IMR-90 (cell line): Measurements from ENCODE around the gene KPNA1. TPM values are rescaled to one million over a fixed set of nuclear protein-coding genes. Genes with fewer than 3 reads are reported as not detected.
A peak's percentile ranks its signal among the peaks of the same experiment; 100 is the strongest.

Source experiments
- ATAC-seq: fragments of 200-7000 bp; cut with Tn5 transposase; 2 replicates; pipeline ENCODE4 v1.9.1; 2020; ENCODE audit warnings: low read depth, mild to moderate bottlenecking, moderate library complexity
- Bru-seq: library from RNA; stranded (reverse); fragments of 400-500 nt; gene quantifications from one replicate; lab custom pipeline; 2021; lab: Mats Ljungman, UMichigan
- BruChase-seq, 2 experiments: library from RNA; stranded (reverse); fragments of 400-500 nt; gene quantifications; one replicate each; lab custom pipeline; 2021; lab: Mats Ljungman, UMichigan
- BruUV-seq: library from RNA; stranded (reverse); fragments of 400-500 nt; replicated peaks from 2 replicates; lab custom pipeline; 2021; lab: Mats Ljungman, UMichigan
- CTCF ChIA-PET: fragments of 300-600 bp; formaldehyde crosslinking; extraction: SDS; loops from one replicate; lab custom pipeline; 2021; ENCODE audit warnings: antibody characterized with exemption; lab: Yijun Ruan, JAX
- POLR2A ChIA-PET: fragments of 300-600 bp; sonication (Branson Sonifier 250); formaldehyde crosslinking; loops from one replicate; lab custom pipeline; 2022; ENCODE audit warnings: antibody characterized with exemption; ENCODE audit not compliant: unreplicated experiment; lab: Charles Lee
- DNase-seq: peaks from one replicate; pipeline ENCODE4 v3.0.0; 2013
- H2AFZ ChIP-seq: replicated peaks from 2 replicates; pipeline ENCODE3; 2013; ENCODE audit warnings: low read length, mild to moderate bottlenecking; ENCODE audit not compliant: poor library complexity
- H2AK5ac ChIP-seq: 2 replicates; pipeline ENCODE4 v1.6.1; 2013; ENCODE audit warnings: low read depth, low read length, inconsistent platforms
- H2AK9ac ChIP-seq: replicated peaks from 2 replicates; pipeline ENCODE3; 2013; ENCODE audit warnings: mild to moderate bottlenecking, low read depth, low read length, moderate library complexity; ENCODE audit not compliant: poor library complexity
- H2BK120ac ChIP-seq: 2 replicates; pipeline ENCODE4 v1.6.1; 2013; ENCODE audit warnings: low read depth, low read length, inconsistent platforms
- H2BK15ac ChIP-seq: 3 replicates; pipeline ENCODE4 v1.6.1; 2013; ENCODE audit warnings: low read depth, low read length, inconsistent platforms
- H2BK20ac ChIP-seq: 2 replicates; pipeline ENCODE4 v1.6.1; 2013; ENCODE audit warnings: low read depth, mild to moderate bottlenecking, inconsistent platforms, low read length, moderate library complexity
- H2BK5ac ChIP-seq: 2 replicates; pipeline ENCODE4 v1.6.1; 2013; ENCODE audit warnings: mild to moderate bottlenecking, low read depth, low read length, inconsistent platforms; ENCODE audit not compliant: poor library complexity, severe bottlenecking
- H3K14ac ChIP-seq: replicated peaks from 2 replicates; pipeline ENCODE4 v1.6.1; 2013; ENCODE audit warnings: low read depth, low read length, inconsistent platforms
- H3K18ac ChIP-seq: 2 replicates; pipeline ENCODE4 v1.6.1; 2013; ENCODE audit warnings: low read depth, low read length, control low read depth
- H3K23ac ChIP-seq: 2 replicates; pipeline ENCODE4 v1.6.1; 2013; ENCODE audit warnings: low read depth, low read length, inconsistent platforms
- H3K27ac ChIP-seq: 2 replicates; pipeline ENCODE4 v1.5.1; 2013; ENCODE audit warnings: mild to moderate bottlenecking, control low read depth, low read length; ENCODE audit not compliant: insufficient read depth
- H3K27me3 ChIP-seq: 2 replicates; pipeline ENCODE4 v1.6.1; 2013; ENCODE audit warnings: low read length; ENCODE audit not compliant: control insufficient read depth, insufficient read depth
- H3K36me3 ChIP-seq: 2 replicates; pipeline ENCODE4 v1.6.1; 2013; ENCODE audit warnings: low read length, mixed read lengths; ENCODE audit not compliant: control insufficient read depth, insufficient read depth
- H3K4ac ChIP-seq: 2 replicates; pipeline ENCODE4 v1.6.1; 2013; ENCODE audit warnings: low read depth, low read length, inconsistent platforms
- H3K4me1 ChIP-seq: 2 replicates; pipeline ENCODE4 v1.6.1; 2013; ENCODE audit warnings: low read length, mixed read lengths; ENCODE audit not compliant: control insufficient read depth, insufficient read depth
- H3K4me2 ChIP-seq: 2 replicates; pipeline ENCODE4 v1.6.1; 2013; ENCODE audit warnings: low read depth, mild to moderate bottlenecking, control low read depth, low read length, moderate library complexity
- H3K4me3 ChIP-seq: 2 replicates; pipeline ENCODE4 v1.5.1; 2013; ENCODE audit warnings: low read depth, mild to moderate bottlenecking, control low read depth, low read length, moderate library complexity; ENCODE audit not compliant: insufficient read depth
- H3K56ac ChIP-seq: 2 replicates; pipeline ENCODE4 v1.6.1; 2013; ENCODE audit warnings: low read length, inconsistent platforms; ENCODE audit not compliant: insufficient read depth; ENCODE audit errors: extremely low read depth
- H3K79me1 ChIP-seq, 2 experiments: 2 replicates each; pipeline ENCODE4 v1.6.1; 2013; ENCODE audit warnings: low read length in 2 of 2, inconsistent platforms in 1 of 2, low read depth in 1 of 2
- H3K9ac ChIP-seq: 2 replicates; pipeline ENCODE4 v1.6.1; 2013; ENCODE audit warnings: low read depth, low read length, control low read depth
- H3K9me1 ChIP-seq: 2 replicates; pipeline ENCODE4 v1.6.1; 2013; ENCODE audit warnings: low read length, inconsistent platforms; ENCODE audit not compliant: insufficient read depth
- H3K9me3 ChIP-seq: 2 replicates; pipeline ENCODE4 v1.6.1; 2013; ENCODE audit warnings: low read length; ENCODE audit not compliant: control insufficient read depth, insufficient read depth
- H4K20me1 ChIP-seq: 2 replicates; pipeline ENCODE4 v1.6.1; 2013; ENCODE audit warnings: low read length, inconsistent platforms; ENCODE audit not compliant: insufficient read depth
- H4K5ac ChIP-seq: 2 replicates; pipeline ENCODE4 v1.6.1; 2013; ENCODE audit warnings: mild to moderate bottlenecking, low read depth, low read length, control low read depth
- H4K8ac ChIP-seq, 2 experiments: 2 replicates each; pipeline ENCODE4 v1.6.1; 2013; ENCODE audit warnings: low read depth in 2 of 2, low read length in 2 of 2, control low read depth in 1 of 2, inconsistent platforms in 1 of 2
- H4K91ac ChIP-seq: 2 replicates; pipeline ENCODE4 v1.6.1; 2013; ENCODE audit warnings: low read depth, low read length, inconsistent platforms; ENCODE audit not compliant: insufficient read depth
- CEBPB ChIP-seq: IDR thresholded peaks from 2 replicates; pipeline ENCODE4 v1.6.1; 2012; ENCODE audit warnings: low read depth, low read length, improper control_type of control experiment
- MAZ ChIP-seq: IDR thresholded peaks from 2 replicates; pipeline ENCODE4 v1.6.1; 2012; ENCODE audit warnings: low read depth, mild to moderate bottlenecking, low read length, improper control_type of control experiment, moderate library complexity, borderline replicate concordance
- MXI1 ChIP-seq: IDR thresholded peaks from 2 replicates; pipeline ENCODE4 v1.6.1; 2012; ENCODE audit warnings: low read depth, mild to moderate bottlenecking, low read length, moderate library complexity, borderline replicate concordance
- POLR2A ChIP-seq: IDR thresholded peaks from 2 replicates; pipeline ENCODE4 v1.6.1; 2012; ENCODE audit warnings: mild to moderate bottlenecking, low read depth, low read length
- RAD21 ChIP-seq: IDR thresholded peaks from 2 replicates; pipeline ENCODE4 v1.6.1; 2012; ENCODE audit warnings: low read length, improper control_type of control experiment
- RCOR1 ChIP-seq: IDR thresholded peaks from 2 replicates; pipeline ENCODE4 v1.6.1; 2012; ENCODE audit warnings: mild to moderate bottlenecking, low read length, improper control_type of control experiment; ENCODE audit not compliant: insufficient replicate concordance
- RFX5 ChIP-seq: IDR thresholded peaks from 2 replicates; pipeline ENCODE4 v1.8.0; 2012; ENCODE audit warnings: low read depth, mild to moderate bottlenecking, low read length, moderate library complexity
- SMC3 ChIP-seq: fragments of 150-350 bp; IDR thresholded peaks from 2 replicates; pipeline ENCODE4 v1.6.1; 2016; ENCODE audit warnings: low read depth, mild to moderate bottlenecking, antibody characterized with exemption, low read length, moderate library complexity
- WGBS, 2 experiments: methylation state at CpG; one replicate each; pipeline versions ENCODE4 v1.1.5 to v1.1.7; 2013; ENCODE audit warnings: missing lambda C conversion rate in 2 of 2; ENCODE audit not compliant: insufficient read length in 1 of 2; ENCODE audit errors: extremely low coverage in 2 of 2; 5-methylcytosine and 5-hydroxymethylcytosine counted together
- dilution Hi-C: fragments of 300-500 bp; cut with HindIII; formaldehyde crosslinking; loops from one replicate; pipeline ENCODE4 v1.14.3; 2018; ENCODE audit warnings: low sequenced_read_pairs; ENCODE audit not compliant: unreplicated experiment
- in situ Hi-C: fragments of 300-500 bp; cut with MboI; formaldehyde crosslinking; loops from 3 replicates; pipeline ENCODE4 v1.14.3; 2019; ENCODE audit warnings: low sequenced_read_pairs, inconsistent platforms, mixed read lengths
- intact Hi-C: fragments of 100-400 bp; cut with micrococcal nuclease; formaldehyde crosslinking; loops from 2 replicates; pipeline ENCODE4 v1.10.0; 2022
- long read RNA-seq: library from polyadenylated mRNA; unstranded; transcript quantifications from one replicate; pipeline ENCODE4 v2.0.0, GENCODE V29; 2021; ENCODE audit not compliant: unreplicated experiment
- polyA plus RNA-seq, 3 experiments: library from polyadenylated mRNA; depleted of rRNA; stranded (reverse); fragments of >200 nt; gene quantifications; 2 replicates each; pipeline ENCODE4 v1.2.3, GENCODE V29; 2012; ENCODE audit warnings: low replicate concordance in 1 of 3
- total RNA-seq: library from RNA; depleted of rRNA; stranded (reverse); fragments of >200 nt; gene quantifications from 2 replicates; pipeline ENCODE4 v1.2.3, GENCODE V29; 2012; rRNA removed

KPNA1 gene
- total RNA-seq: 53.3 and 112 TPM in 2 replicates
- polyA plus RNA-seq (2012; rRNA removed): 27.6 and 30.6 TPM in 2 replicates
- polyA plus RNA-seq (2012; cell fraction: cytosol; rRNA removed): 8.3 and 20.0 TPM in 2 replicates
- polyA plus RNA-seq (2012; cell fraction: nucleus; rRNA removed; ENCODE audit: low replicate concordance): 5.5 and 27.1 TPM in 2 replicates
- Bru-seq, nascent RNA: percentile 93 among the genes with signal in this experiment
- percentile 87 among the genes with signal in this experiment for BruChase-seq, experiment 1, labeled RNA remaining after a 6-hour chase
- BruChase-seq, experiment 2, labeled RNA remaining after a 2-hour chase: percentile 85 among the genes with signal in this experiment
- long read RNA-seq, full-length matches to known transcripts: 74 of 107 reads
- long read RNA-seq, partial matches to known transcripts: 8 of 107 reads
- long read RNA-seq, other reads (novel, unspliced or antisense): 25 of 107 reads

- Histone ChIP-seq H3K79me1 (peaks cover 2 to 20% of the 10 kb centered on the region in 2 experiments; a peak in 2 of 4 replicates), H3K4ac (peak within 1 kb of the TSS; percentile 80), H4K5ac (peak within 1 kb of the TSS; percentile 59), H4K8ac (peak within 1 kb of the TSS; percentile 81 to 91; a peak in 3 of 4 replicates), H3K23ac (peak within 1 kb of the TSS; percentile 63), H2BK20ac (peak within 1 kb of the TSS; percentile 8; the same call in 1 of the 2 replicates), H3K14ac (peak within 1 kb of the TSS; percentile 97), H4K20me1 (peaks cover 46% of the 10 kb centered on the region), H3K36me3 (no peaks in the 10 kb centered on the region), H3K18ac (no peak within 1 kb of the TSS; the same call in 1 of the 2 replicates), H2BK120ac (peak within 1 kb of the TSS; percentile 65; the same call in 1 of the 2 replicates), H2AFZ (peak within 1 kb of the TSS; percentile 99), H3K9me1 (peaks cover 10% of the 10 kb centered on the region), H3K56ac (peak within 1 kb of the TSS; percentile 65; the same call in 1 of the 2 replicates), H2BK15ac (peak within 1 kb of the TSS; percentile 45; the same call in 1 of the 3 replicates), H4K91ac (peak within 1 kb of the TSS; percentile 38; the same call in 1 of the 2 replicates), H2BK5ac (peak within 1 kb of the TSS; percentile 84), H2AK5ac (peak within 1 kb of the TSS; percentile 65; the same call in 1 of the 2 replicates), H3K9ac (peak within 1 kb of the TSS; percentile 92), H3K4me3 (peak within 1 kb of the TSS; percentile 88), H3K27ac (peak within 1 kb of the TSS; percentile 91), H3K4me2 (peak within 1 kb of the TSS; percentile 91), H3K27me3 (no peaks in the 10 kb centered on the region), H3K4me1 (0 out of 2 replicates have a peak, but pooled peaks cover 3% of the 10 kb centered on the region), H2AK9ac (peak within 1 kb of the TSS; percentile 90), H3K9me3 (no peaks in the 10 kb centered on the region)
- POLR2A ChIA-PET: no interaction called here
- intact Hi-C loops (loop anchor here (5.0 kb wide), 1 partner anchor 37 kb away; no protein-coding TSS in a partner anchor), in situ Hi-C loops (no loop called here), dilution Hi-C loops (no loop called here)
- ATAC-seq (peak; percentile 93), DNase-seq (peak; percentile 83)
- TF ChIP-seq RCOR1 (no peak), RAD21 (no peak), POLR2A (peak; percentile 92), RFX5 (no peak), MXI1 (0 out of 2 replicates have a peak, but pooled peaks have one; percentile 26), CEBPB (peak; percentile 48; the same call in 1 of the 2 replicates), MAZ (peak; percentile 67; the same call in 1 of the 2 replicates), SMC3 (no peak)
- 1% methylated on average over 56 of the region's 109 CpGs; no CpG with 5 or more reads in 1 of the 2 experiments for WGBS, 2 experiments
- CTCF ChIA-PET: interaction anchor here (0.6 kb wide), 2 partner anchors 21 to 514 kb away, joined by 3 to 4 read pairs; partner anchors contain the start of gene SEMA5B
- BruUV-seq: no TSS peak
These were observed at the start of gene KPNA1 for GRCh38 chr3:122514123-122515019. Gene KPNA1 (minus strand): TSS chr3:122514939. CDS start chr3:122496565, 18,374 bp downstream.
